T-cell (primary cell): ENCODE measurements around the gene SVBP. TPM values are rescaled to one million over a fixed set of nuclear protein-coding genes. Genes with fewer than 3 reads are reported as not detected.

Experiments
- ATAC-seq, 4 experiments: fragments of 200-7000 bp in 3 of 4; fragments of 150-1000 bp in 1 of 4; cut with Tn5 transposase; replicated peaks in 1 of 4; 1 replicate in 3 of 4; 2 replicates in 1 of 4; pipeline ENCODE4 v1.10.0; 2021; ENCODE audit warnings: moderate library complexity in 3 of 4, mild to moderate bottlenecking in 2 of 4, moderate number of reproducible peaks in 1 of 4
- CTCF ChIA-PET, 2 donors: fragments of 300-600 bp; sonication (Branson Sonifier 250); formaldehyde crosslinking; loops; one replicate each; lab custom pipeline; 2022; ENCODE audit warnings: antibody characterized with exemption in 2 of 2; lab: Charles Lee
- POLR2A ChIA-PET, 2 donors: fragments of 300-600 bp; sonication (Branson Sonifier 250); formaldehyde crosslinking; loops; one replicate each; lab custom pipeline; 2022; ENCODE audit warnings: antibody characterized with exemption in 2 of 2; lab: Charles Lee
- DNase-seq, 35 experiments: peaks; one replicate each; pipeline versions ENCODE4 v3.0.0 to v3.0.0-alpha.2; 2013 to 2023
- H3K27ac ChIP-seq: one replicate; pipeline ENCODE4 v1.5.1; 2013; ENCODE audit warnings: low read length
- H3K27me3 ChIP-seq, 2 experiments: replicated peaks in 1 of 2; 1 replicate in 1 of 2; 2 replicates in 1 of 2; pipeline versions ENCODE4 v1.6.1 to v1.7.0; 2013; ENCODE audit warnings: low read length in 1 of 2, mixed read lengths in 1 of 2; ENCODE audit not compliant: control insufficient read depth in 2 of 2, insufficient read depth in 2 of 2; ENCODE audit errors: extremely low read depth in 1 of 2
- H3K36me3 ChIP-seq, 2 donors: 1 replicate in 1 of 2; 2 replicates in 1 of 2; pipeline versions ENCODE4 v1.6.1 to v1.7.0; 2013; ENCODE audit warnings: low read length in 1 of 2; ENCODE audit not compliant: control insufficient read depth in 2 of 2, insufficient read depth in 1 of 2; ENCODE audit errors: extremely low read depth in 1 of 2
- H3K4me1 ChIP-seq, 2 experiments: 1 replicate in 1 of 2; 2 replicates in 1 of 2; pipeline versions ENCODE4 v1.6.1 to v1.7.0; 2013; ENCODE audit warnings: low read length in 2 of 2, mixed read lengths in 1 of 2; ENCODE audit not compliant: insufficient read depth in 2 of 2, control insufficient read depth in 1 of 2; ENCODE audit errors: extremely low read depth in 1 of 2
- H3K4me3 ChIP-seq, 2 donors: 1 replicate in 1 of 2; 2 replicates in 1 of 2; pipeline versions ENCODE4 v1.5.1 to v1.7.0; 2013; ENCODE audit warnings: mild to moderate bottlenecking in 2 of 2, low read length in 1 of 2, moderate library complexity in 1 of 2; ENCODE audit not compliant: control insufficient read depth in 1 of 2; ENCODE audit errors: extremely low read depth in 1 of 2
- H3K9me3 ChIP-seq: 2 replicates; pipeline ENCODE4 v1.7.0; 2013
- H3K27ac Mint-ChIP-seq, 2 donors: one replicate each; pipeline ENCODE4 v1.8.0; 2020 to 2021; ENCODE audit warnings: mild to moderate bottlenecking in 2 of 2, mixed read lengths in 2 of 2
- H3K27me3 Mint-ChIP-seq, 2 donors: one replicate each; pipeline ENCODE4 v1.8.0; 2021 to 2022; ENCODE audit warnings: mixed read lengths in 2 of 2
- H3K36me3 Mint-ChIP-seq: one replicate; pipeline ENCODE4 v1.8.0; 2021; ENCODE audit warnings: mixed read lengths
- H3K4me1 Mint-ChIP-seq, 3 donors: one replicate each; pipeline ENCODE4 v1.8.0; 2020 to 2022; ENCODE audit warnings: mixed read lengths in 3 of 3, mild to moderate bottlenecking in 1 of 3
- H3K4me3 Mint-ChIP-seq, 3 donors: one replicate each; pipeline ENCODE4 v1.8.0; 2020 to 2022; ENCODE audit warnings: mild to moderate bottlenecking in 3 of 3, mixed read lengths in 3 of 3, moderate library complexity in 3 of 3
- H3K9me3 Mint-ChIP-seq, 3 donors: one replicate each; pipeline ENCODE4 v1.8.0; 2020 to 2022; ENCODE audit warnings: mixed read lengths in 3 of 3
- WGBS: methylation state at CpG from one replicate; pipeline ENCODE4 v1.1.5; 2013; ENCODE audit warnings: missing lambda C conversion rate; ENCODE audit not compliant: insufficient coverage; 5-methylcytosine and 5-hydroxymethylcytosine counted together
- total RNA-seq, 35 experiments: library from RNA in 6 of 35; stranded (reverse) in 6 of 35; fragments of 120-200 nt in 1 of 35; gene quantifications; one replicate each; pipeline versions ENCODE4 v1.2.1 to v1.2.4 and lab custom pipeline; 2013 to 2026

The SVBP gene
- total RNA-seq, 5 donors from 2014 or later (not counting 1 experiment from before 2014, with no cell fraction given), result 15.8 to 19.7 (median 18.7) TPM

- ChIA-PET POLR2A (interaction anchor here in 1 of 2 donors (1.1 kb wide), 1 partner anchor 78 kb away, joined by 3 read pairs; the partner anchor contains the start of genes C1orf50 and P3H1), CTCF (no interaction called here)
- Histone ChIP-seq H3K9me3 (no peaks in the 10 kb centered on the region), H3K36me3 (peaks cover 0 to 10% of the 10 kb centered on the region in 2 donors), H3K27ac (no peak overlapping the region), H3K27me3 (no peaks in the 10 kb centered on the region), H3K4me1 (peaks cover 4 to 21% of the 10 kb centered on the region in 2 experiments), H3K4me3 (no peak overlapping the region)
- H3K4me1 Mint-ChIP-seq, result peaks cover 32 to 35% (median 33%) of the 10 kb centered on the region in 3 donors
- DNase-seq, result no peak
- peaks cover 0 to under 1% (median 0%) of the 10 kb centered on the region in 3 donors for H3K9me3 Mint-ChIP-seq
- no peak overlapping the region for H3K27ac Mint-ChIP-seq
- ATAC-seq, result no peak
- 96% methylated on average over 2 of the region's 4 CpGs for WGBS
- peaks cover 11% of the 10 kb centered on the region for H3K36me3 Mint-ChIP-seq
- no peaks in the 10 kb centered on the region for H3K27me3 Mint-ChIP-seq
- no peak overlapping the region for H3K4me3 Mint-ChIP-seq
These were observed 27.5 kb upstream of the SVBP start for GRCh38 chr1:42844592-42845140.

DNA sequence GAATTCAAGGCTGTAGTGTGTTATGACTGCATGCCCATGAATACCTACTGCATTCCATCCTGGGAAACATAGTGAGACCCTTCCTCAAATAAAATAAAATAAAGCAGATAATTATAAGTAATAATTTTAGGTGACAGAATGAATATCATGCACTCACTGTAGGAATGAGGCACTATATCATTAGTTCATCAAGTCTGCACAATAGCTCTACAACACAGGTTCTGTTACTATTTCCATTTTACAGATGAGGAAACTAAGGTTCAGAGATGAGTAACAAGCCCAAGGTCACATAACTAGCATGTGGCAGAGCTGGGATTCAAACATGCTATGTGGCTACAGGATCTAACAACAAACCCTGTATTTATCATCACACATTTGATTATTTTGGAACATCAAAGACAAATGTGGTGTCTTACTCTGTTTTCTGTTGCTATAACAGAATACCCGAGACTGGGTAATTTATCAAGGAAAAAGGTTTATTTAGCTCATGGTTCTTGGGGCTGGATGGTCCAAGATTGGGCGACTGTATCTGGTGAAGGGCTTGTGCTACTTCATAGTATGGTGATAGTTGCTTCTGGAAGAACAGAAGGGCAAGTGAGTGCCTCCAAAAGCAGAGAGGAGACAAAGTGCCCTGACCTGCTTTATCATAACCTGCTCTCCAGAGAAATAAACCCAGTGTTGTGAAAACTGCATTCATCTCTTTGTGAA lies 24.4 kb upstream of the SVBP start:
- no peak for DNase-seq
- Mint-ChIP-seq H3K36me3 (peaks cover 7% of the 10 kb centered on the region), H3K9me3 (no peaks in the 10 kb centered on the region), H3K27ac (no peak overlapping the region), H3K27me3 (no peaks in the 10 kb centered on the region), H3K4me1 (peaks cover 6 to 7% (median 7%) of the 10 kb centered on the region in 3 donors), H3K4me3 (no peak overlapping the region)
- POLR2A ChIA-PET, result no interaction called here
- no peaks in the 10 kb centered on the region for H3K9me3 ChIP-seq
- H3K36me3 ChIP-seq, result peaks cover 0 to 3% of the 10 kb centered on the region in 2 donors
- CTCF ChIA-PET, result no interaction called here
- no peak overlapping the region for H3K4me3 ChIP-seq
- H3K27me3 ChIP-seq, result no peaks in the 10 kb centered on the region
- H3K4me1 ChIP-seq, result peaks cover 0 to 6% of the 10 kb centered on the region in 2 experiments
- H3K27ac ChIP-seq, result no peak overlapping the region
- no peak for ATAC-seq
- 100% methylated on average over 1 of the region's 2 CpGs for WGBS

GRCh38 chr1:42841010-42841409 lies 23.8 kb upstream of the SVBP start:
- Histone ChIP-seq H3K27me3 (no peaks in the 10 kb centered on the region), H3K9me3 (no peaks in the 10 kb centered on the region), H3K27ac (no peak overlapping the region), H3K4me1 (peaks cover 0 to 4% of the 10 kb centered on the region in 2 experiments), H3K4me3 (no peak overlapping the region), H3K36me3 (peaks cover 0 to 3% of the 10 kb centered on the region in 2 donors)
- CTCF ChIA-PET, result no interaction called here
- ATAC-seq, result no peak
- H3K4me3 Mint-ChIP-seq, result no peak overlapping the region
- no peaks in the 10 kb centered on the region for H3K9me3 Mint-ChIP-seq
- no CpG with 5 or more reads among the region's 3 CpGs for WGBS
- POLR2A ChIA-PET, result no interaction called here
- peaks cover 7% of the 10 kb centered on the region for H3K36me3 Mint-ChIP-seq
- no peak for DNase-seq
- peaks cover 2 to 3% (median 3%) of the 10 kb centered on the region in 3 donors for H3K4me1 Mint-ChIP-seq
- no peaks in the 10 kb centered on the region for H3K27me3 Mint-ChIP-seq
- H3K27ac Mint-ChIP-seq, result no peak overlapping the region

DNA sequence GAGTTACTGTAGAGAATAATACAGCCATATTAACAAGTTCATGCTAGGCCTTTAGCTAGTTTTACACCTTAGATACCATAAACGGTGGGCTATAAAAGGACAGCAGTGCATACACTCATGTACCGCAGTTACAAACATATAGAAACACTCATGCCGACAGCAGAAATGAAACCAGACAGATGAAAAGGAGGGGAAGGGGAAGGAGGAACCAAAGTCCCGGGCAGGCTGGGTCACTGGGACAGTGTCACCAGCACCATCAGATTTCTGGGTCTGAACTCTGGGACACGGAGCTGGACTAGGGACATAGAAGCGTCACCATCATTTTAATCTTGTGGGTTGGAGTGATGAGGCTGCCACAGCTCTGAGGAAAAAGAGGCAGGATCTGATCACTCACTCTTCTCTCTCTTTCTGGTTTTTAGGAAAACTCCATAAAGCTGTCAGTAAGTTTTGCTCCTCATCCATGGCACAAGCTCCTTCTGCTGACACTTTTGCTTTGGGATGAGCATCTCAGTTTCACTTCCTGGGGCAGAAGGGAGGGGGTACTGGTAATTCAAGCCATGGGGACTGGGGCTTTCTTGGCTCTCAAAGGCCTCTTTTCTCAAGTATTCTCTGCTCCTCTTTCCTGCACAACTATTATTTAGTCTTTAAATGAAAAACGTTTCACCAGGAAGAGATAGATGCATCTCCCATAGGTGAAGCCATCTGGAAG lies 21.4 kb upstream of the SVBP start:
- H3K36me3 Mint-ChIP-seq, result peaks cover 10% of the 10 kb centered on the region
- no peak overlapping the region for H3K27ac Mint-ChIP-seq
- no peaks in the 10 kb centered on the region for H3K9me3 Mint-ChIP-seq
- POLR2A ChIA-PET, result no interaction called here
- no peak overlapping the region for H3K4me3 ChIP-seq
- peaks cover 0 to 3% of the 10 kb centered on the region in 2 donors for H3K36me3 ChIP-seq
- H3K9me3 ChIP-seq, result no peaks in the 10 kb centered on the region
- no peaks in the 10 kb centered on the region for H3K27me3 ChIP-seq
- CTCF ChIA-PET, result interaction anchor here in 1 of 2 donors (1.0 kb wide), 1 partner anchor 8 kb away, joined by 4 read pairs; the partner anchor contains the start of gene ZNF691
- DNase-seq (no peak), ATAC-seq (no peak)
- no peak overlapping the region for H3K27ac ChIP-seq
- H3K4me1 Mint-ChIP-seq, result no peaks in the 10 kb centered on the region
- 94% methylated on average over 3 of the region's 7 CpGs for whole genome bisulfite sequencing
- H3K4me3 Mint-ChIP-seq, result no peak overlapping the region
- H3K27me3 Mint-ChIP-seq, result no peaks in the 10 kb centered on the region
- H3K4me1 ChIP-seq, result no peaks in the 10 kb centered on the region

GRCh38 chr1:42837709-42838108 lies 20.5 kb upstream of the SVBP start:
- no peaks in the 10 kb centered on the region for H3K4me1 Mint-ChIP-seq
- no CpG with 5 or more reads among the region's 3 CpGs for WGBS
- H3K27ac Mint-ChIP-seq, result no peak overlapping the region

GRCh38 chr1:42835422-42835821 lies 18.2 kb upstream of the SVBP start:
- Mint-ChIP-seq H3K27me3 (no peaks in the 10 kb centered on the region), H3K9me3 (no peaks in the 10 kb centered on the region), H3K36me3 (peaks cover 10% of the 10 kb centered on the region), H3K4me1 (no peaks in the 10 kb centered on the region), H3K27ac (no peak overlapping the region), H3K4me3 (no peak overlapping the region)
- Histone ChIP-seq H3K27ac (no peak overlapping the region), H3K36me3 (no peaks in the 10 kb centered on the region), H3K4me1 (no peaks in the 10 kb centered on the region), H3K9me3 (no peaks in the 10 kb centered on the region), H3K4me3 (no peak overlapping the region), H3K27me3 (no peaks in the 10 kb centered on the region)
- no CpG with 5 or more reads among the region's 2 CpGs for WGBS
- ChIA-PET CTCF (no interaction called here), POLR2A (interaction anchor here in 1 of 2 donors (0.6 kb wide), 1 partner anchor 26 kb away, joined by 3 read pairs; no protein-coding TSS in a partner anchor)
- DNase-seq, result no peak
- no peak for ATAC-seq

More at GRCh38 chr1:42837709-42838108, 20.5 kb upstream of the SVBP start:
- Histone ChIP-seq H3K27me3 (no peaks in the 10 kb centered on the region), H3K4me3 (no peak overlapping the region), H3K9me3 (no peaks in the 10 kb centered on the region), H3K36me3 (no peaks in the 10 kb centered on the region), H3K27ac (no peak overlapping the region), H3K4me1 (no peaks in the 10 kb centered on the region)
- ATAC-seq (no peak), DNase-seq (no peak)
- Mint-ChIP-seq H3K4me3 (no peak overlapping the region), H3K36me3 (peaks cover 4% of the 10 kb centered on the region), H3K9me3 (no peaks in the 10 kb centered on the region), H3K27me3 (no peaks in the 10 kb centered on the region)
- POLR2A ChIA-PET, result no interaction called here
- CTCF ChIA-PET, result interaction anchor here in 1 of 2 donors (1.0 kb wide), 1 partner anchor 9 kb away, joined by 4 read pairs; the partner anchor contains the start of gene ZNF691
